Spleen (tissue), 7 donors: ENCODE results near the gene DISC1.

Experiments
- CTCF ChIP-seq, 11 experiments: fragments of 200-600 bp in 7 of 11; fragments of 450-650 bp in 4 of 11; sonication (generic) in 4 of 11; IDR thresholded peaks in 8 of 11; conservative IDR thresholded peaks in 3 of 11; 1 replicate in 7 of 11; 2 replicates in 4 of 11; pipeline versions ENCODE4 v1.4.0 to v1.8.0; 2016 to 2021; ENCODE audit warnings: antibody characterized with exemption in 11 of 11, inconsistent platforms in 4 of 11, mild to moderate bottlenecking in 1 of 11
- POLR2A ChIP-seq, 3 donors: fragments of 450-650 bp; IDR thresholded peaks; one replicate each; pipeline ENCODE4 v1.5.1; 2017; ENCODE audit warnings: antibody characterized with exemption in 3 of 3, mild to moderate bottlenecking in 1 of 3
- donor health status: DM: no; HTN: no; CAD: no; lungs with moderate emphysema.
- donor health status: DM: no; HTN: no; CAD: no.
- donor health status: DM: no; HTN: no; CAD: no.

GRCh38 chr1:231612393-231613089, 14.0 kb upstream of the DISC1 start:
- TF ChIP-seq CTCF (IDR thresholded peaks at IDR 0.05 in 8 of 11, conservative IDR thresholded peaks at IDR 0.05 in 3 of 11) (no peak), POLR2A (IDR thresholded peaks at IDR 0.05) (no peak)
